ENCODE results near the gene SP9. TPM values are rescaled to one million over a fixed set of nuclear protein-coding genes. Genes with fewer than 3 reads are reported as not detected.

The SP9 gene
- total RNA-seq, 1 experiment from 2014 or later = not detected

DNA sequence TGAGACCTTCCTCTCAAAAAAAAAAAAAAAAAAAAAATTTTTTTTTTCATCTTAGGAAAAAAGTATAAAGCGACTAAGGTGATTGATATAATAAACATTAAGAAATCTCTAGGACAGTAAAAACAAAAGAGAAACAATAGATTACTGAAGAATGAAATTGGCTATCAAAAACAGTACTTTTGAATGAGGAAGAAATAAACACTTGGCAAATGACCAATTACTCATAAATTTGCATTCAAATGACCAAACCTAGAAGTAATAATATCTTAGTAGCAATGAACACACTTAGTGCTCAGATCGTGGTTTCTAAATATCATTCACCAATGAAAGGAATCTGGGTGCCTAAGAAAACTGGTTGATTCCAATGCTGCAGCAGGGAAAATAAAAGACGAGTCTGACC is 50.4 kb downstream of the SP9 start:
- no peak for ATAC-seq
- no peak overlapping the region for H3K27ac ChIP-seq (ENCODE audit: low read length)
- ChIA-PET CTCF (no interaction called here), POLR2A (no interaction called here)
- DNase-seq (ENCODE audit: low read depth, low spot score) = no peak
- H3K4me1 ChIP-seq (ENCODE audit: control insufficient read depth, insufficient read depth, low read length) = no peaks in the 10 kb centered on the region
- peaks cover 8% of the 10 kb centered on the region; the same call in 1 of the 2 replicates for H3K36me3 ChIP-seq (ENCODE audit: control insufficient read depth, insufficient read depth, low read length)
- no peaks in the 10 kb centered on the region for H3K9me3 ChIP-seq (ENCODE audit: control insufficient read depth, insufficient read depth, low read depth, low read length)
- intact Hi-C loops (cut with micrococcal nuclease; ENCODE audit: unreplicated experiment) = no loop called here
- no peak for TF ChIP-seq CTCF (IDR thresholded peaks at IDR 0.05)
- no peak for TF ChIP-seq SIN3A (IDR thresholded peaks at IDR 0.05; ENCODE audit: borderline replicate concordance, insufficient read depth, low read depth, low read length)
- TF ChIP-seq, protein P1, sequence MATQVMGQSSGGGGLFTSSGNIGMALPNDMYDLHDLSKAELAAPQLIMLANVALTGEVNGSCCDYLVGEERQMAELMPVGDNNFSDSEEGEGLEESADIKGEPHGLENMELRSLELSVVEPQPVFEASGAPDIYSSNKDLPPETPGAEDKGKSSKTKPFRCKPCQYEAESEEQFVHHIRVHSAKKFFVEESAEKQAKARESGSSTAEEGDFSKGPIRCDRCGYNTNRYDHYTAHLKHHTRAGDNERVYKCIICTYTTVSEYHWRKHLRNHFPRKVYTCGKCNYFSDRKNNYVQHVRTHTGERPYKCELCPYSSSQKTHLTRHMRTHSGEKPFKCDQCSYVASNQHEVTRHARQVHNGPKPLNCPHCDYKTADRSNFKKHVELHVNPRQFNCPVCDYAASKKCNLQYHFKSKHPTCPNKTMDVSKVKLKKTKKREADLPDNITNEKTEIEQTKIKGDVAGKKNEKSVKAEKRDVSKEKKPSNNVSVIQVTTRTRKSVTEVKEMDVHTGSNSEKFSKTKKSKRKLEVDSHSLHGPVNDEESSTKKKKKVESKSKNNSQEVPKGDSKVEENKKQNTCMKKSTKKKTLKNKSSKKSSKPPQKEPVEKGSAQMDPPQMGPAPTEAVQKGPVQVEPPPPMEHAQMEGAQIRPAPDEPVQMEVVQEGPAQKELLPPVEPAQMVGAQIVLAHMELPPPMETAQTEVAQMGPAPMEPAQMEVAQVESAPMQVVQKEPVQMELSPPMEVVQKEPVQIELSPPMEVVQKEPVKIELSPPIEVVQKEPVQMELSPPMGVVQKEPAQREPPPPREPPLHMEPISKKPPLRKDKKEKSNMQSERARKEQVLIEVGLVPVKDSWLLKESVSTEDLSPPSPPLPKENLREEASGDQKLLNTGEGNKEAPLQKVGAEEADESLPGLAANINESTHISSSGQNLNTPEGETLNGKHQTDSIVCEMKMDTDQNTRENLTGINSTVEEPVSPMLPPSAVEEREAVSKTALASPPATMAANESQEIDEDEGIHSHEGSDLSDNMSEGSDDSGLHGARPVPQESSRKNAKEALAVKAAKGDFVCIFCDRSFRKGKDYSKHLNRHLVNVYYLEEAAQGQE (IDR thresholded peaks at IDR 0.05; ENCODE audit: insufficient read depth in 1 of 2, low read depth in 2 of 2, low read length in 1 of 2) = no peak
- TF ChIP-seq TCF7L2 (IDR thresholded peaks at IDR 0.05; ENCODE audit: low read depth, low read length) = no peak
- TF ChIP-seq POLR2AphosphoS5 (IDR thresholded peaks at IDR 0.05; ENCODE audit: low read depth, low read length) = no peak
- in situ Hi-C loops (cut with HindIII; ENCODE audit: low pct_unique_long_range_greater_than_20kb, low sequenced_read_pairs) = no loop called here
- no TSS peak for BruUV-seq (replicated peaks)
- no peak overlapping the region for H3K4me3 ChIP-seq (ENCODE audit: low read depth in 2 of 2, low read length in 2 of 2)
- H3K27me3 ChIP-seq (ENCODE audit: control insufficient read depth, insufficient read depth, low read length) = no peaks in the 10 kb centered on the region

Other genes with a start within 250 kb of the SP9 start
- 126 TPM for gene OLA1, start 86.4 kb upstream of the SP9 start, total RNA-seq (2021; ENCODE audit: unreplicated experiment)
- 16.2 TPM for gene SCRN3, start 60.8 kb downstream of the SP9 start, total RNA-seq (2021; ENCODE audit: unreplicated experiment)
- 2.1 TPM for gene GPR155, start 152.1 kb downstream of the SP9 start, total RNA-seq (2021; ENCODE audit: unreplicated experiment)

Measured in Panc1 (cell line).